SJSA1 (cell line): ENCODE measurements around the gene TNS3. TPM values are rescaled to one million over a fixed set of nuclear protein-coding genes. Genes with fewer than 3 reads are reported as not detected.

ENCODE experiments used
- DNase-seq, 2 experiments: peaks; one replicate each; pipeline ENCODE4 v3.0.0-alpha.2; 2015 to 2020; ENCODE audit warnings: low spot score in 2 of 2, low read depth in 1 of 2
- H3K27ac ChIP-seq: fragments of 250-450 bp; sonication (Bioruptor Pico); 2 replicates; pipeline ENCODE4 v1.5.1; 2020; ENCODE audit warnings: mild to moderate bottlenecking, moderate library complexity
- H3K27me3 ChIP-seq: fragments of 250-450 bp; sonication (Bioruptor Pico); replicated peaks from 2 replicates; pipeline ENCODE4 v1.5.1; 2020; ENCODE audit warnings: mild to moderate bottlenecking, moderate library complexity
- H3K36me3 ChIP-seq: fragments of 250-450 bp; sonication (Bioruptor Pico); 2 replicates; pipeline ENCODE4 v1.5.1; 2020; ENCODE audit warnings: mild to moderate bottlenecking
- H3K4me1 ChIP-seq: fragments of 250-450 bp; sonication (Bioruptor Pico); replicated peaks from 2 replicates; pipeline ENCODE4 v1.6.1; 2021; ENCODE audit warnings: mild to moderate bottlenecking
- H3K4me3 ChIP-seq: fragments of 250-450 bp; sonication (Bioruptor Pico); 2 replicates; pipeline ENCODE4 v1.5.1; 2020; ENCODE audit warnings: mild to moderate bottlenecking
- H3K9me3 ChIP-seq: fragments of 250-450 bp; sonication (Bioruptor Pico); replicated peaks from 2 replicates; pipeline ENCODE4 v1.5.1; 2020; ENCODE audit warnings: mild to moderate bottlenecking
- total RNA-seq: library from RNA; depleted of rRNA; stranded (reverse); fragments of >200 nt; shearing (Covaris generic); gene quantifications from 2 replicates; pipeline ENCODE4 v1.2.3, GENCODE V29; 2014

The TNS3 gene
- total RNA-seq, 1 experiment from 2014 or later, result 92.5 TPM

DNA sequence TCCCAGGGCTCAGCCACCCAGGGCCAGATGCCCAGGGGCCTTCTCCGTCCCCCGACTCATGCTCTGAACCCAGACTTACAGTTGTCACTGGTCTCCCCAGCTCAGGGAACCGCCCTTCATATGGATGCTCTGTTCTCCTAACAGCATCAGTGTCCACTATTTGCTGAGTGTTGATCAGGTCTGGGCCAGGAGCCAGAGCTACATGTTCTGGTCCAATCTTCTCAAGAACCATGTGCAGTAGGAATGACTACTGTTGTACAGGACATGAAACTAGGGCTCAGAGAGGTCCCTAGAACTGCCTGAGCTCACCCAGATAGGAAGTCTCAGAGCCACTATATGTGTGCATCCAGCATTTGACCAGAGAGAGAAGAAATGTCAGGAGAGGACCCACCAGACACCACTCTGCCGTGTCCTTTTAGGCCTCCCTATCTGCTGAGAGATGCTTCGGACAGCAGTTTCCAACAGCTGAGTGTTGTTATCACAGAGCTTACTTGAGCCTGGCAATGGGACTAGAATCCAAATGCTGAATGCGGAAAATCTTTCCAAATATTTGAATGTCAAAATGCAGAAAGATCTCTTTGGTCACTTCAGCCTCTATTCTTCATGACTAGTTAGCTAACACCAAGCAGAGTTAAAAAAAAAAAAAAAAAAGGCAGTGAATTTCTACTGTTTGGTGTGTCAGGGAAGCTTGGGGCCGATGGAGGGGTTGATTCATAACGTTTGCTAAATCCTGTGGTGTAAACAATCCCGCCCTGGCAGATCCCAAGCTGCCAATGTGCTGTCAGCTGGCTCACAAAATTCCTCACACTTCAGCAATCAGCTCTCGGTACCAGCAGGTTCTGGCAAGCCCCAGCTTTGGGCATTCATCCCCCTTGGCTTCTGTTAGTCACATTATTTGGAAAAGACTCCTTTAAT is 246.1 kb downstream of the TNS3 start:
- Histone ChIP-seq H3K4me3 (no peak overlapping the region), H3K4me1 (peaks cover 39% of the 10 kb centered on the region), H3K36me3 (peaks cover 34% of the 10 kb centered on the region), H3K27ac (peak overlapping the region; percentile 48; the same call in 1 of the 2 replicates), H3K9me3 (no peaks in the 10 kb centered on the region), H3K27me3 (no peaks in the 10 kb centered on the region)
- DNase-seq, result peak; percentile 76 to 77

GRCh38 chr7:47335071-47335470 is 246.8 kb downstream of the TNS3 start:
- Histone ChIP-seq H3K27me3 (no peaks in the 10 kb centered on the region), H3K4me1 (peaks cover 45% of the 10 kb centered on the region), H3K36me3 (peaks cover 39% of the 10 kb centered on the region), H3K27ac (no peak overlapping the region), H3K4me3 (no peak overlapping the region), H3K9me3 (no peaks in the 10 kb centered on the region)
- DNase-seq, result no peak

- H3K27me3 ChIP-seq, result no peaks in the 10 kb centered on the region
- peaks cover 50% of the 10 kb centered on the region for H3K36me3 ChIP-seq
- no peak for DNase-seq
- peaks cover 56% of the 10 kb centered on the region for H3K4me1 ChIP-seq
- no peaks in the 10 kb centered on the region for H3K9me3 ChIP-seq
- H3K4me3 ChIP-seq, result no peak overlapping the region
- H3K27ac ChIP-seq, result no peak overlapping the region
These were observed 248.0 kb downstream of the TNS3 start for GRCh38 chr7:47333959-47334358.

DNA sequence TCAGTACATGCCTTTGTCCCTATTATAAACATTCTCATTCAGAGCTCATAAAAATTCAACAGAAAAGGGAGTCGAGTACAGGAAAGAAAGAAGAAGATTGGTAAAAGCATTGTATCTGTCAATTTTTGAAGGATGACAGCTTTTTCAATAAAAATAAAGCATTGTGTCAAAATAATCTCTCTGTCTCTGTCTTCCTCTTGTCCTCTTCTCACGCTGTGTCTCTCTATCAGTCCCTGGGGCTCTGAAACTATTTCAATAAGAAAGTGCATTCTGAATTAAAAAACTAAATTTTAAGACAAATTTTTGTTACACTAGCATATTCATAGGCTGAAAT is 248.4 kb downstream of the TNS3 start:
- Histone ChIP-seq H3K27me3 (no peaks in the 10 kb centered on the region), H3K4me1 (peaks cover 60% of the 10 kb centered on the region), H3K27ac (no peak overlapping the region), H3K9me3 (no peaks in the 10 kb centered on the region), H3K36me3 (peaks cover 47% of the 10 kb centered on the region), H3K4me3 (no peak overlapping the region)
- DNase-seq, result peak in 1 of 2 experiments; percentile 32

DNA sequence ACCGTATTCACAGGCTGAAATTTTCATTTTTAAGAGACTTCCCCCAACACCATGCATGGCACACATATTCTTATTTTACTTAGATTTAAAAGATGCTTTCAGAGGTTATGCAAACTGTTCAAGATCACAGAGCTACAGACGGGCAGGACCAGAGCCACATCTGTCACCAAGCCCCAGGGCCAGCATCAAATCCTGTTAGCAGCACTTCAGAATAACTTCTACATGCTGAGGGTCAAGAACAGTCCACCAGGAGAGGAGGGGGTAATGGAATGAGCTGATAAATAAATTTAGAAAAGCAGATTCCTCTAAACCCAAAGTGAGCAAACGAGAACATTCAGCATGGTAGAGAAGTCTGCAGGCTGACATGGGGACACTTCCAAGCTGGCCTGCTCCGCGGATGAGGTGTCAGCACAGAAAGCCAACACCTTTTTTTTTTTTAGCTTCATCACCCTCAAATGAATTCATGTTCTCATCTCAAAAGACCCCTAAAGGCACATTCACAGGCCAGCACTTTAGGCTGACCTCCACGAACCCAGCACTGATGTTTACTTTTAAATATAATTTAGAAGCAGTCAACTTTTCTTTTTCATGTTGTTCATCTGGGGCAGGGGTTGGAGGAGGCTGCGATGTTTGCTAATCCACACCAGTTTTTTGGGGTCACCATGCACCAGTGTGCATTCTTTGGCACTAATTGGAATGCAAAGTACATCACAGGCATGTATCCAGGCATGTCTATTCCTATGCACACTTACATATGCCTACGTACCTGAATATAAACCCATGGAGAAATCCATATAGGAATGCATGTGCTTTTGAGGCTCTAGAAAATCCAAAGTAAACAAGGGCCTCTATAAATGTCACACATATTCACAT is 249.0 kb downstream of the TNS3 start:
- H3K4me3 ChIP-seq, result no peak overlapping the region
- H3K4me1 ChIP-seq, result peaks cover 66% of the 10 kb centered on the region
- no peak for DNase-seq
- H3K9me3 ChIP-seq, result no peaks in the 10 kb centered on the region
- peaks cover 44% of the 10 kb centered on the region for H3K36me3 ChIP-seq
- H3K27me3 ChIP-seq, result no peaks in the 10 kb centered on the region
- no peak overlapping the region for H3K27ac ChIP-seq

- Histone ChIP-seq H3K36me3 (peaks cover 48% of the 10 kb centered on the region), H3K4me1 (peaks cover 72% of the 10 kb centered on the region), H3K27ac (no peak overlapping the region), H3K27me3 (no peaks in the 10 kb centered on the region), H3K4me3 (no peak overlapping the region), H3K9me3 (no peaks in the 10 kb centered on the region)
- DNase-seq, result no peak
These were observed 249.7 kb downstream of the TNS3 start for GRCh38 chr7:47332213-47332612.

DNA sequence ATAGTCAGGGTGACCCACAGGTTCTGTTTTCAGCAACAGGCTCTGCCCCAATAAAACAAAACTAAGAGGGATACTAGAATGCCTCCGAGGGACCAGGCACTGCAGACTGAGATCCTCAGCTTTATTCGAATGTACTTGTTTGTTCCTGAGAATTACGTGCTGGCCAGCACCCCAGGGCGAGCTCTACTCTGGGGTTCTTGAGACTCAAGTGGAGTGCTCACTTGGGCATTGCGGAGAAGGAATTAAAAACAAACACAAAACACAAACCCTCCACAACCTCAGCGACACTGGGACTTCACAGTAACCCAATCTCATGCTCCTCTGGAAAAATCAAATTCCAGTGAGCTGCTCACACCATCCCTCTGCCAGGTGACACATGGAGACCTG is 250.7 kb downstream of the TNS3 start:
- Histone ChIP-seq H3K27ac (no peak overlapping the region), H3K36me3 (peaks cover 52% of the 10 kb centered on the region), H3K27me3 (no peaks in the 10 kb centered on the region), H3K9me3 (no peaks in the 10 kb centered on the region), H3K4me3 (no peak overlapping the region), H3K4me1 (peaks cover 72% of the 10 kb centered on the region)
- DNase-seq, result no peak

GRCh38 chr7:47330561-47331178 is 251.2 kb downstream of the TNS3 start:
- peaks cover 71% of the 10 kb centered on the region for H3K4me1 ChIP-seq
- no peak for DNase-seq

DNA sequence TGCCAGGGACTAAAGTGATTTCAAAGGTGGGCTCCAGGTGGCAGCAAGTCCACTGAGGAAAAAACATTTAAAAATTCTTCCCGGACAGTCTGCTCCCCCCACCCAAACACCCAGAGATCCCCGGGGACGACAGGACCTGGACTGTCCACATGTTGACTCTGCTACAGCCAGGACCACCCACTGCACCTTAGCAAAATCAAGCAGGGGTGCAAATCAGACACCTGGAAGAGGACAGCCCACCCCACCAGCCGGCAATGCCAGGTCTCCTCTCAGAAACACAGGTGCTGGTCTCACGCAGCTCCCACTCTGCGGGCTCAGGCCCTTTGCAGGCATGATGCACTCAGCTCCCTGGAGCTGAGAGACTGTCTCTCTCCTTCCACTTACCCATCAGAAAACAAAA is 251.9 kb downstream of the TNS3 start:
- DNase-seq, result no peak
- Histone ChIP-seq H3K9me3 (no peaks in the 10 kb centered on the region), H3K36me3 (peaks cover 56% of the 10 kb centered on the region), H3K27ac (no peak overlapping the region), H3K27me3 (no peaks in the 10 kb centered on the region), H3K4me3 (no peak overlapping the region), H3K4me1 (peaks cover 65% of the 10 kb centered on the region)

More at GRCh38 chr7:47330561-47331178, 251.2 kb downstream of the TNS3 start:
- Histone ChIP-seq H3K27ac (no peak overlapping the region), H3K4me3 (no peak overlapping the region), H3K27me3 (no peaks in the 10 kb centered on the region), H3K9me3 (no peaks in the 10 kb centered on the region), H3K36me3 (peaks cover 54% of the 10 kb centered on the region)

DNA sequence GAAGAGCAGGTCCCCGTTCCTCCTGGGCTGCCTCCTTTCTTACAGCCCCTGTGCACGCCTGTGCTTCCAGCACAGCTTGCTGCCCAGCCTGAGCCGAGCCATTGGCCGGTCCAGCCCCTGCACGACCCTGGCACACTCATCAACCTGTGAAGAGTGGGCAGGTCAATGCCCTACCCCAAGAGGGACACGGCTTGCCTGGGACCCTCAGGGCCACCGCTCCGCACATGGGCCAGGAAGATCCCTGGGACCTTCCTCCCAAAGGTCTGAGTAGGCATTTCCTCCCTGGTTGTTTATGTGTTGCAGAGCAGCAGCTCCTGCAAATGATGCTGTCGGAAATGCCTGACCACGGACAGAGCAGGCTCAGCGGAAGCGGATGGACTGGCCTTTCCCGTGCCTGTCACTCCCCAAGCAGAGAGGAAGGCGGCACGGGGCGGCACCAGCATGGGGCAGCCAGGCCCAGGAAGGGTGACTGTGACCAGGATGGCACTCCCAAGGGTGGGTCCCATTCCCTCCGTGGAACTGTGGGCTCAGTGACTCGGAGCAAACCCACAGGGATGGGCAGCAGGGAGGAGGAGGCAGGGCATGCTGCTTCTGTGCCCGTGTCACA is 252.5 kb downstream of the TNS3 start:
- no peak overlapping the region for H3K27ac ChIP-seq
- peak in 1 of 2 experiments; percentile 23 for DNase-seq
- H3K9me3 ChIP-seq, result no peaks in the 10 kb centered on the region
- no peak overlapping the region for H3K4me3 ChIP-seq
- H3K4me1 ChIP-seq, result peaks cover 64% of the 10 kb centered on the region
- peaks cover 60% of the 10 kb centered on the region for H3K36me3 ChIP-seq
- no peaks in the 10 kb centered on the region for H3K27me3 ChIP-seq

GRCh38 chr7:47328392-47329319 is 253.3 kb downstream of the TNS3 start:
- Histone ChIP-seq H3K9me3 (no peaks in the 10 kb centered on the region), H3K27ac (peak overlapping the region; percentile 67; the same call in 1 of the 2 replicates), H3K4me3 (no peak overlapping the region), H3K36me3 (peaks cover 64% of the 10 kb centered on the region), H3K4me1 (peaks cover 60% of the 10 kb centered on the region), H3K27me3 (no peaks in the 10 kb centered on the region)
- peak in 1 of 2 experiments; percentile 14 for DNase-seq

GRCh38 chr7:47327698-47328391 is 254.1 kb downstream of the TNS3 start:
- Histone ChIP-seq H3K4me1 (peaks cover 51% of the 10 kb centered on the region), H3K27me3 (no peaks in the 10 kb centered on the region), H3K9me3 (no peaks in the 10 kb centered on the region), H3K4me3 (peak overlapping the region; percentile 22), H3K36me3 (peaks cover 72% of the 10 kb centered on the region), H3K27ac (peak overlapping the region; percentile 67)
- peak; percentile 87 to 92 for DNase-seq
